ENCODE data around the gene MKX.

MKX gene

GRCh38 chr10:27730041-27730440 lies 15.6 kb downstream of the MKX start:
- Histone ChIP-seq H2AFZ (ENCODE audit: low read length) (no peak overlapping the region), H3K79me2 (ENCODE audit: low read length) (no peaks in the 10 kb centered on the region), H3K36me3 (replicated peaks; ENCODE audit: insufficient read depth, low read length) (no peaks in the 10 kb centered on the region), H3K4me1 (ENCODE audit: low read length) (no peaks in the 10 kb centered on the region), H3K9me3 (replicated peaks; ENCODE audit: insufficient read depth, low read length) (no peaks in the 10 kb centered on the region), H3F3A (ENCODE audit: insufficient read depth, low read length) (no peaks in the 10 kb centered on the region), H3K4me2 (ENCODE audit: low read depth, low read length) (no peak overlapping the region), H3K27ac (ENCODE audit: low read length) (no peak overlapping the region), H3K9ac (ENCODE audit: low read length) (no peak overlapping the region), H3K4me3 (ENCODE audit: low read length) (no peak overlapping the region), H3K27me3 (replicated peaks; ENCODE audit: insufficient read depth, low read length) (no peaks in the 10 kb centered on the region), H3K9me2 (replicated peaks; ENCODE audit: insufficient read depth, low read length) (no peaks in the 10 kb centered on the region), H4K20me1 (ENCODE audit: insufficient read depth, low read length) (no peaks in the 10 kb centered on the region)
- TF ChIP-seq EZH2 (optimal IDR thresholded peaks at IDR 0.05; ENCODE audit: low read depth, low read length), result no peak
- no peak for TF ChIP-seq EZH2phosphoT487 (IDR thresholded peaks at IDR 0.05; ENCODE audit: low read length)
- TF ChIP-seq CTCF (IDR thresholded peaks at IDR 0.05; ENCODE audit: low read length), result no peak
- no peak for DNase-seq

GRCh38 chr10:27728338-27728737 lies 17.3 kb downstream of the MKX start:
- no peak for DNase-seq
- Histone ChIP-seq H3K4me1 (ENCODE audit: low read length) (no peaks in the 10 kb centered on the region), H3F3A (ENCODE audit: insufficient read depth, low read length) (no peaks in the 10 kb centered on the region), H2AFZ (ENCODE audit: low read length) (no peak overlapping the region), H4K20me1 (ENCODE audit: insufficient read depth, low read length) (no peaks in the 10 kb centered on the region), H3K9me2 (replicated peaks; ENCODE audit: insufficient read depth, low read length) (no peaks in the 10 kb centered on the region), H3K36me3 (replicated peaks; ENCODE audit: insufficient read depth, low read length) (no peaks in the 10 kb centered on the region), H3K4me2 (ENCODE audit: low read depth, low read length) (no peak overlapping the region), H3K27me3 (replicated peaks; ENCODE audit: insufficient read depth, low read length) (no peaks in the 10 kb centered on the region), H3K79me2 (ENCODE audit: low read length) (no peaks in the 10 kb centered on the region), H3K27ac (ENCODE audit: low read length) (no peak overlapping the region), H3K9me3 (replicated peaks; ENCODE audit: insufficient read depth, low read length) (no peaks in the 10 kb centered on the region), H3K9ac (ENCODE audit: low read length) (no peak overlapping the region), H3K4me3 (ENCODE audit: low read length) (no peak overlapping the region)
- TF ChIP-seq EZH2phosphoT487 (IDR thresholded peaks at IDR 0.05; ENCODE audit: low read length) (no peak), CTCF (IDR thresholded peaks at IDR 0.05; ENCODE audit: low read length) (no peak), EZH2 (optimal IDR thresholded peaks at IDR 0.05; ENCODE audit: low read depth, low read length) (no peak)

DNA sequence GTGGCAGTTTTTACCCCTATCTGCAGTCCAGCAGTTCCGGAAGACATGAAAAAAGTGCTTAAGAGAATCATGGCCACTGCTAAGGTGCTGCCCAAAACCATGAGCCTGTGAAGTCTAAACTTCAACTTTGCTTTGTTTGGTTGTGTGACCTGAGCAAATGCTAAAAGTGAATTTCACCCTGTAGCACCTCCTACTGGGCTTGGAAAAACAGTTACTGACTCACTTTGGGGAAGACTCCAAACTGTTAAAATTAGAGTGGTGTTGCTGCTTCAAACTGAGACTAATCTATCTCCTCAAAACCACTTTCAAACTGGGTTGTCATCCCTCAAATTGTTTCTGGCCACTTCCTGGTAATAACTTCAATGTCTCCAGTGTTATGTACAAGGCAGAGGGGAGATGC lies 21.3 kb downstream of the MKX start:
- Histone ChIP-seq H3F3A (ENCODE audit: insufficient read depth, low read length) (no peaks in the 10 kb centered on the region), H4K20me1 (ENCODE audit: insufficient read depth, low read length) (no peaks in the 10 kb centered on the region), H3K79me2 (ENCODE audit: low read length) (no peaks in the 10 kb centered on the region), H3K9me2 (replicated peaks; ENCODE audit: insufficient read depth, low read length) (no peaks in the 10 kb centered on the region), H3K36me3 (replicated peaks; ENCODE audit: insufficient read depth, low read length) (no peaks in the 10 kb centered on the region), H3K27ac (ENCODE audit: low read length) (no peak overlapping the region), H3K4me1 (ENCODE audit: low read length) (no peaks in the 10 kb centered on the region), H3K4me2 (ENCODE audit: low read depth, low read length) (no peak overlapping the region), H3K4me3 (ENCODE audit: low read length) (no peak overlapping the region), H3K9me3 (replicated peaks; ENCODE audit: insufficient read depth, low read length) (no peaks in the 10 kb centered on the region), H3K9ac (ENCODE audit: low read length) (no peak overlapping the region), H2AFZ (ENCODE audit: low read length) (no peak overlapping the region), H3K27me3 (replicated peaks; ENCODE audit: insufficient read depth, low read length) (no peaks in the 10 kb centered on the region)
- no peak for DNase-seq
- TF ChIP-seq EZH2 (optimal IDR thresholded peaks at IDR 0.05; ENCODE audit: low read depth, low read length) (no peak), EZH2phosphoT487 (IDR thresholded peaks at IDR 0.05; ENCODE audit: low read length) (no peak), CTCF (IDR thresholded peaks at IDR 0.05; ENCODE audit: low read length) (no peak)
